Suprapubic skin (tissue), 4 donors: ENCODE measurements around the gene UFSP1. TPM values are rescaled to one million over a fixed set of nuclear protein-coding genes. Genes with fewer than 3 reads are reported as not detected.

Experiments used
- DNase-seq, 2 donors: peaks; one replicate each; pipeline ENCODE4 v3.0.0-alpha.2; 2019; ENCODE audit warnings: low spot score in 2 of 2
- H3K27ac ChIP-seq: fragments of 200-600 bp; sonication (generic); one replicate; pipeline ENCODE4 v1.5.1; 2019
- H3K27me3 ChIP-seq: fragments of 200-600 bp; sonication (generic); one replicate; pipeline ENCODE4 v1.5.1; 2019
- H3K36me3 ChIP-seq: fragments of 200-600 bp; sonication (generic); one replicate; pipeline ENCODE4 v1.5.1; 2019
- H3K4me1 ChIP-seq: fragments of 200-600 bp; sonication (generic); one replicate; pipeline ENCODE4 v1.5.1; 2019
- H3K4me3 ChIP-seq: fragments of 200-600 bp; sonication (generic); one replicate; pipeline ENCODE4 v1.5.1; 2019; ENCODE audit warnings: mild to moderate bottlenecking
- H3K9me3 ChIP-seq: fragments of 200-600 bp; sonication (generic); one replicate; pipeline ENCODE4 v1.5.1; 2019
- EP300 ChIP-seq: sonication (generic); formaldehyde crosslinking; IDR thresholded peaks from one replicate; pipeline ENCODE4 v1.6.1; 2017; ENCODE audit warnings: antibody characterized with exemption
- POLR2A ChIP-seq, 2 donors: fragments of 450-650 bp; IDR thresholded peaks; one replicate each; pipeline ENCODE4 v1.6.1; 2017; ENCODE audit warnings: antibody characterized with exemption in 2 of 2, mild to moderate bottlenecking in 2 of 2, moderate library complexity in 2 of 2
- POLR2AphosphoS5 ChIP-seq, 3 donors: sonication (generic); formaldehyde crosslinking; IDR thresholded peaks; one replicate each; pipeline ENCODE4 v1.6.1; 2017; ENCODE audit warnings: antibody characterized with exemption in 3 of 3
- WGBS: methylation state at CpG from one replicate; pipeline ENCODE4 v1.1.5; 2018; 5-methylcytosine and 5-hydroxymethylcytosine counted together
- total RNA-seq, 4 donors: library from RNA; depleted of rRNA; stranded (reverse); fragments of >200 nt; gene quantifications; one replicate each; pipeline ENCODE4 v1.1.0, GENCODE V29; 2016
- TF ChIP-seq, protein P1 (sequence below), 2 donors: fragments of 200-600 bp in 1 of 2; fragments of 450-650 bp in 1 of 2; sonication (generic) in 1 of 2; IDR thresholded peaks; one replicate each; pipeline ENCODE4 v1.5.1; 2016 to 2019; ENCODE audit warnings: antibody characterized with exemption in 2 of 2, mild to moderate bottlenecking in 1 of 2, moderate library complexity in 1 of 2

Gene UFSP1
- total RNA-seq, 4 donors from 2014 or later, result 1.1 to 2.3 (median 1.7) TPM

DNA sequence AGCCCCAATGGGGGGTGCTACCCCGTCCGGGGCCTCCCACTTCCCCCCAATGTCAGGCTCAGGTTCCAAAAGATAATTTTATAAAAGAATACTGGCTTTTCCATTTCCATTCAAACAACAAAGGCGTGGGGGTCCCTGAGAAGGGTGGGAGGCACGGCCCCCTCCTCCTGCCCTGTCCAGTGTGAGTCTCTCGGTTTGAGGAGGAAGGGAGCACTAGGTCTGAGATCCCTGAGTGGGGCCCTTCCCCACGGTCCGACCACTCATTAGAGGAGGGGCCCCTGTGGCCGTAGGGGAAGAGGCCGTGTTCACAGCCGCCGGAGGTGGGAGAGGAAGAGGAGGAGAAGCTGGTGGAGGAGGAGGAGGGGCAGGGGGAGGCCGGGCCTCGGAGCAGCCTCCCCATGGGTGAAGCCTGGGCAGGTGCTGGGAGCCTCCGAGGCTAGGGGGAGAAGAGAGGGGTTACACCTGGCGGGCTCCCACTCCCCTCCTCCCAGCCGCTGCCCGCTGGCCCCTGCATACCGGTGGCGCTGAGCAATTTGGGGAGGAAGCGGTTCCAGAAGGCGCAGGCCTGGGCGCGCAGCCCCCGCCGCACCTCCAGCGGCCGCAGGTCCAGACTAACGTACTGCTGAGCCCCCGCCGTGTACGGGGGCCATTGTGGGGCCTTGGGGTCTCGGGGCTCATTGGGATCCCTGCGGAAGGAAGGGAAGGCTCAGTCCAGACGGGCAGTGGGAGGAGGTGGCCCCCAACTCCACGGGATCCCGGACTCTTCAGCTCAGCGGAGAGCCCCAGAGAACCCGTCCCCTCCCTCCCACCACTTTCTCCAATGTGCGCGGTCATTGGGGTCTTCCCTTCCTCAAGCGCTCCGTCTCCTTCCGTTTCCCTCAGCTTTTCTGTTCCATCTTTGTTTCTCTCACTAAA is 1.4 kb upstream of the UFSP1 start:
- Histone ChIP-seq H3K9me3 (no peaks in the 10 kb centered on the region), H3K27ac (peak overlapping the region; percentile 89), H3K36me3 (peaks cover 27% of the 10 kb centered on the region), H3K27me3 (peaks cover 15% of the 10 kb centered on the region), H3K4me3 (peak overlapping the region; percentile 67), H3K4me1 (peaks cover 59% of the 10 kb centered on the region)
- TF ChIP-seq POLR2AphosphoS5 (IDR thresholded peaks at IDR 0.05), result no peak
- no peak for TF ChIP-seq POLR2A (IDR thresholded peaks at IDR 0.05)
- TF ChIP-seq, protein P1, sequence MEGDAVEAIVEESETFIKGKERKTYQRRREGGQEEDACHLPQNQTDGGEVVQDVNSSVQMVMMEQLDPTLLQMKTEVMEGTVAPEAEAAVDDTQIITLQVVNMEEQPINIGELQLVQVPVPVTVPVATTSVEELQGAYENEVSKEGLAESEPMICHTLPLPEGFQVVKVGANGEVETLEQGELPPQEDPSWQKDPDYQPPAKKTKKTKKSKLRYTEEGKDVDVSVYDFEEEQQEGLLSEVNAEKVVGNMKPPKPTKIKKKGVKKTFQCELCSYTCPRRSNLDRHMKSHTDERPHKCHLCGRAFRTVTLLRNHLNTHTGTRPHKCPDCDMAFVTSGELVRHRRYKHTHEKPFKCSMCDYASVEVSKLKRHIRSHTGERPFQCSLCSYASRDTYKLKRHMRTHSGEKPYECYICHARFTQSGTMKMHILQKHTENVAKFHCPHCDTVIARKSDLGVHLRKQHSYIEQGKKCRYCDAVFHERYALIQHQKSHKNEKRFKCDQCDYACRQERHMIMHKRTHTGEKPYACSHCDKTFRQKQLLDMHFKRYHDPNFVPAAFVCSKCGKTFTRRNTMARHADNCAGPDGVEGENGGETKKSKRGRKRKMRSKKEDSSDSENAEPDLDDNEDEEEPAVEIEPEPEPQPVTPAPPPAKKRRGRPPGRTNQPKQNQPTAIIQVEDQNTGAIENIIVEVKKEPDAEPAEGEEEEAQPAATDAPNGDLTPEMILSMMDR (IDR thresholded peaks at IDR 0.05), result no peak
- no peak for TF ChIP-seq EP300
- 23% methylated on average over 36 of the region's 43 CpGs for WGBS
- DNase-seq, result peak in 1 of 2 donors; percentile 72

DNA sequence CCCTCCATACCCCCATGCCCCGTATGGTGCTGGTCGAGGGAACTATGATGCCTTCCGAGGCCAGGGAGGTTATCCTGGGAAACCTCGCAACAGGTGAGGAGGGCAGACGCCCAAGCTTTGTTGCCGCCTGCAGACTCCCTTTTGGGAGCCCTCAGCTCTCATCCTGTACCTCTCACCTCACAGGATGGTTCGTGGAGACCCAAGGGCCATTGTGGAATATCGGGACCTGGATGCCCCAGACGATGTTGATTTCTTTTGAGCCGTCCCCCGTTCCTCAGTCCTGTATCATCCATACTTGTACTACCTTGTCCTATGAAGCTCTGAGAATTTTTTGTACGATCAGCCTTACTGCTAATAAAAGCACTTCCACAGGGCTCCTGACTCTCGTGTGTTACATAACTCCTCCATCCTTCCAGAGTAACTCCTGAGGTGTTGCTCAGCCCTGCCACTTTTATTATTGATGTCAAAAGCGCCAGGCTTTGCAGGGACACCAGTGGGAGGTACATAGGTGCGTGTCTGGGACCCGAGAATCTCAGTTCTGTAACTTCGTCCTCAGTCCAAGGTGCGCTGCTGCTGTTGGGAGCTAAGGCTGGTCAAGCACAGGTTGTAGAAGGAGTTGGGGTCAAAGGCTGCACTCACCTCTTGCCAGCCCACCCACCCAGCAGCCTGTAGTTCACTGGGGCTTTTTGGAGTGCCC is 1.1 kb downstream of the UFSP1 start:
- Histone ChIP-seq H3K27ac (no peak overlapping the region), H3K4me1 (peaks cover 40% of the 10 kb centered on the region), H3K27me3 (no peaks in the 10 kb centered on the region), H3K36me3 (peaks cover 52% of the 10 kb centered on the region), H3K9me3 (no peaks in the 10 kb centered on the region), H3K4me3 (peak overlapping the region; percentile 67)
- no peak for DNase-seq
- TF ChIP-seq POLR2A (IDR thresholded peaks at IDR 0.05) (no peak), POLR2AphosphoS5 (IDR thresholded peaks at IDR 0.05) (no peak), EP300 (no peak)
- TF ChIP-seq, protein P1 (IDR thresholded peaks at IDR 0.05), result no peak
- WGBS, result 77% methylated on average over 18 of the region's 18 CpGs

DNA sequence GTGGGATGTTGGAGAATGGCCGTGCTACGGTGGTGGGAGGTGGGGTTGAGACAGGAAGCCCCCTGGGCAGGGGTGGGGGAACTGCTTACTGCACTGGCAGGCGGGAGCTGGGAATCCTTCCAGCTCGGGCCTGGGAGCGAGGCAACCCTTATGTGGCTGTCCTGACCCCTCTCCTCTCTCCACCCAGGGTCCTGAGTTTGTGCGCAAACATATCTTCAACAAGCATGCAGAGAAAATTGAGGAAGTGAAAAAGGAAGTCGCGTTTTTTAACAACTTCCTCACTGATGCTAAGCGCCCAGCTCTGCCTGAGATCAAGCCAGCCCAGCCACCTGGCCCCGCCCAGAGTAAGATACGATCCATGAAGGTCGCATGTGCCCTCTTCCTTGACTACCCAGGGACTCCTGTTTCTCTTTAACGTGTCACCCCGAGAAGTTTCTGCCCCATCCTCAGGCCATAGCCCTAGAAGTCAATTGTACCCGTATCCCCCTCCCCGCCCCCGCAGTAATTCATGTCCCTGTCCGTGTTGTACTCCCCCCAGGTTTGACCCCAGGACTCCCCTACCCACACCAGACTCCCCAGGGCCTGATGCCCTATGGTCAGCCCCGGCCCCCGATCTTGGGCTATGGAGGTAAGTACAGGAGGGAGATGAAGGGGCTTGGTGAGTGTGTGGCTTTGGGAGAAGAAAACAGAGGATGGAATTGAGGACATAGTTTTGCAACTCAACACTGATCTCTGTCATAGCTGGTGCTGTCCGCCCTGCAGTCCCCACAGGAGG is 1.8 kb downstream of the UFSP1 start:
- H3K36me3 ChIP-seq, result peaks cover 59% of the 10 kb centered on the region
- H3K27me3 ChIP-seq, result no peaks in the 10 kb centered on the region
- H3K4me1 ChIP-seq, result peaks cover 40% of the 10 kb centered on the region
- H3K9me3 ChIP-seq, result no peaks in the 10 kb centered on the region
- peak overlapping the region; percentile 67 for H3K4me3 ChIP-seq
- TF ChIP-seq POLR2A (IDR thresholded peaks at IDR 0.05) (no peak), POLR2AphosphoS5 (IDR thresholded peaks at IDR 0.05) (no peak), EP300 (no peak)
- TF ChIP-seq, protein P1 (IDR thresholded peaks at IDR 0.05), result no peak
- H3K27ac ChIP-seq, result no peak overlapping the region
- 64% methylated on average over 21 of the region's 21 CpGs for WGBS
- DNase-seq, result peak in 1 of 2 donors; percentile 72

DNA sequence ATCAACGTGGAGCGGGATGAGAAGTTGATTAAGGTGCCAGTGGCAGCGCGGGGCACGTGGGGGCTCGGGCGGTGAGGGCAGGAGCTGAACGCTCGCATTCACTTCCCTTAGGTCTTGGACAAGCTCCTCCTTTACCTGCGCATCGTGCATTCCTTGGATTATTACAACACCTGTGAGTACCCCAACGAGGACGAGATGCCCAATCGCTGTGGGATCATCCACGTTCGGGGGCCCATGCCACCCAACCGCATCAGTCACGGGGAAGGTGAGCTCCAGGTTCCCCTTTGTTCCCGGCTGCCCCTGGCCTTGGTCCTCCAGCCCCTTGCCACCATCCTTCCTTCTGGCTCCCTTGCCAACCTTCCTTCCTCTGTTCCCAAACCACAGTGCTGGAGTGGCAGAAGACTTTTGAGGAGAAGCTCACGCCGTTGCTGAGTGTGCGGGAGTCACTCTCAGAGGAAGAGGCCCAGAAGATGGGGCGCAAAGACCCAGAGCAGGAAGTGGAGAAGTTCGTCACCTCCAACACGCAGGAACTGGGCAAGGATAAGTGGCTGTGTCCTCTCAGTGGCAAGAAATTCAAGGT is 2.5 kb downstream of the UFSP1 start:
- 86% methylated on average over 25 of the region's 25 CpGs for WGBS
- TF ChIP-seq, protein P1 (IDR thresholded peaks at IDR 0.05), result no peak
- TF ChIP-seq EP300 (no peak), POLR2AphosphoS5 (IDR thresholded peaks at IDR 0.05) (no peak), POLR2A (IDR thresholded peaks at IDR 0.05) (no peak)
- no peak for DNase-seq
- H3K36me3 ChIP-seq, result peaks cover 66% of the 10 kb centered on the region
- no peaks in the 10 kb centered on the region for H3K9me3 ChIP-seq
- no peak overlapping the region for H3K4me3 ChIP-seq
- no peak overlapping the region for H3K27ac ChIP-seq
- peaks cover 40% of the 10 kb centered on the region for H3K4me1 ChIP-seq
- H3K27me3 ChIP-seq, result no peaks in the 10 kb centered on the region
